Measurements from ENCODE around the gene CHCT1. TPM values are rescaled to one million over a fixed set of nuclear protein-coding genes. Genes with fewer than 3 reads are reported as not detected.
A peak's percentile ranks its signal among the peaks of the same experiment; 100 is the strongest.

The CHCT1 gene
- total RNA-seq, 6 experiments from 2014 or later = not detected

- Histone ChIP-seq H3K27ac (no peak overlapping the region), H3K9me3 (no peaks in the 10 kb centered on the region), H3K27me3 (no peaks in the 10 kb centered on the region), H3K36me3 (peaks cover 0 to 60% (median 19%) of the 10 kb centered on the region in 4 donors), H3K4me1 (no peaks in the 10 kb centered on the region), H3K4me3 (no peak overlapping the region)
- DNase-seq (no peak), ATAC-seq (no peak)
- intact Hi-C loops (cut with DNase I) = no loop called here
- no peak for TF ChIP-seq CTCF (IDR thresholded peaks at IDR 0.05)
- TF ChIP-seq POLR2A (IDR thresholded peaks at IDR 0.05) = no peak
- 86% methylated on average over 4 of the region's 4 CpGs for WGBS (ENCODE audit: insufficient coverage, low coverage, low lambda C conversion rate, missing lambda C conversion rate)
Observed at GRCh38 chr17:60455378-60455777, 33.1 kb downstream of the CHCT1 start.

GRCh38 chr17:60457148-60457547 lies 34.9 kb downstream of the CHCT1 start:
- Histone ChIP-seq H3K4me1 (peaks cover 0 to 10% (median 5%) of the 10 kb centered on the region in 4 donors), H3K9me3 (no peaks in the 10 kb centered on the region), H3K27me3 (no peaks in the 10 kb centered on the region), H3K36me3 (peaks cover 0 to 54% (median 13%) of the 10 kb centered on the region in 4 donors), H3K27ac (no peak overlapping the region), H3K4me3 (no peak overlapping the region)
- no peak for ATAC-seq
- intact Hi-C loops (cut with DNase I) = no loop called here
- TF ChIP-seq CTCF (IDR thresholded peaks at IDR 0.05) (no peak), POLR2A (IDR thresholded peaks at IDR 0.05) (no peak)
- WGBS (ENCODE audit: insufficient coverage, low coverage, low lambda C conversion rate, missing lambda C conversion rate) = 100% methylated on average over 2 of the region's 2 CpGs
- no peak for DNase-seq

GRCh38 chr17:60461584-60461983 lies 39.3 kb downstream of the CHCT1 start:
- peak in 3 of 4 donors; percentile 55 to 66 (median 64) for ATAC-seq
- intact Hi-C loops (cut with DNase I) = no loop called here
- Histone ChIP-seq H3K36me3 (peaks cover 0 to 43% (median 9%) of the 10 kb centered on the region in 4 donors), H3K4me3 (no peak overlapping the region), H3K27me3 (no peaks in the 10 kb centered on the region), H3K4me1 (peaks cover 0 to 20% (median 5%) of the 10 kb centered on the region in 4 donors), H3K9me3 (no peaks in the 10 kb centered on the region), H3K27ac (no peak overlapping the region)
- WGBS (ENCODE audit: insufficient coverage, low coverage, low lambda C conversion rate, missing lambda C conversion rate) = 26% methylated on average over 1 of the region's 1 CpG
- no peak for DNase-seq
- TF ChIP-seq CTCF (IDR thresholded peaks at IDR 0.05) (no peak), POLR2A (IDR thresholded peaks at IDR 0.05) (no peak)

GRCh38 chr17:60463157-60463835 lies 41.0 kb downstream of the CHCT1 start:
- Histone ChIP-seq H3K4me1 (peaks cover 0 to 20% (median 5%) of the 10 kb centered on the region in 4 donors), H3K36me3 (peaks cover 0 to 43% (median 7%) of the 10 kb centered on the region in 4 donors), H3K4me3 (no peak overlapping the region), H3K27me3 (no peaks in the 10 kb centered on the region), H3K27ac (peak overlapping the region in 2 of 3 donors; percentile 5 to 31), H3K9me3 (no peaks in the 10 kb centered on the region)
- ATAC-seq = peak; percentile 69 to 85 (median 74)
- TF ChIP-seq POLR2A (IDR thresholded peaks at IDR 0.05) (no peak), CTCF (IDR thresholded peaks at IDR 0.05) (no peak)
- WGBS (ENCODE audit: insufficient coverage, low coverage, low lambda C conversion rate, missing lambda C conversion rate) = 30% methylated on average over 2 of the region's 4 CpGs
- intact Hi-C loops (cut with DNase I) = no loop called here
- no peak for DNase-seq
